ENCODE data around the gene TFG.

- TF ChIP-seq CTCF (IDR thresholded peaks at IDR 0.05; ENCODE audit: low read length) (no peak), EZH2phosphoT487 (IDR thresholded peaks at IDR 0.05; ENCODE audit: low read length) (no peak), EZH2 (optimal IDR thresholded peaks at IDR 0.05; ENCODE audit: low read depth, low read length) (no peak)
These were observed 12.1 kb upstream of the TFG start for GRCh38 chr3:100697172-100697571.

Measured in MM.1S (cell line).